ENCODE data around the gene OR10A4. TPM values are rescaled to one million over a fixed set of nuclear protein-coding genes. Genes with fewer than 3 reads are reported as not detected.
"Not testable (repeated sequence)": the region's sequence is repeated elsewhere in the genome, so short reads cannot be mapped to it uniquely, and the experiment has no call there.

Gene OR10A4
- total RNA-seq, 1 donor from 2014 or later = not detected

GRCh38 chr11:6876914-6877313, 489 bp downstream of the OR10A4 start:
- Mint-ChIP-seq H3K4me3 (ENCODE audit: unreplicated experiment) (no peak overlapping the region), H3K27ac (ENCODE audit: unreplicated experiment) (no peak overlapping the region), H3K4me1 (ENCODE audit: unreplicated experiment) (no peaks in the 10 kb centered on the region), H3K36me3 (ENCODE audit: unreplicated experiment) (no peaks in the 10 kb centered on the region), H3K9me3 (ENCODE audit: unreplicated experiment) (no peaks in the 10 kb centered on the region), H3K27me3 (ENCODE audit: unreplicated experiment) (peaks cover 3% of the 10 kb centered on the region)
- TF ChIP-seq, protein P1, sequence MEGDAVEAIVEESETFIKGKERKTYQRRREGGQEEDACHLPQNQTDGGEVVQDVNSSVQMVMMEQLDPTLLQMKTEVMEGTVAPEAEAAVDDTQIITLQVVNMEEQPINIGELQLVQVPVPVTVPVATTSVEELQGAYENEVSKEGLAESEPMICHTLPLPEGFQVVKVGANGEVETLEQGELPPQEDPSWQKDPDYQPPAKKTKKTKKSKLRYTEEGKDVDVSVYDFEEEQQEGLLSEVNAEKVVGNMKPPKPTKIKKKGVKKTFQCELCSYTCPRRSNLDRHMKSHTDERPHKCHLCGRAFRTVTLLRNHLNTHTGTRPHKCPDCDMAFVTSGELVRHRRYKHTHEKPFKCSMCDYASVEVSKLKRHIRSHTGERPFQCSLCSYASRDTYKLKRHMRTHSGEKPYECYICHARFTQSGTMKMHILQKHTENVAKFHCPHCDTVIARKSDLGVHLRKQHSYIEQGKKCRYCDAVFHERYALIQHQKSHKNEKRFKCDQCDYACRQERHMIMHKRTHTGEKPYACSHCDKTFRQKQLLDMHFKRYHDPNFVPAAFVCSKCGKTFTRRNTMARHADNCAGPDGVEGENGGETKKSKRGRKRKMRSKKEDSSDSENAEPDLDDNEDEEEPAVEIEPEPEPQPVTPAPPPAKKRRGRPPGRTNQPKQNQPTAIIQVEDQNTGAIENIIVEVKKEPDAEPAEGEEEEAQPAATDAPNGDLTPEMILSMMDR (IDR thresholded peaks at IDR 0.05) = no peak
- no peak for DNase-seq (ENCODE audit: extremely low spot score, unreplicated experiment)

DNA sequence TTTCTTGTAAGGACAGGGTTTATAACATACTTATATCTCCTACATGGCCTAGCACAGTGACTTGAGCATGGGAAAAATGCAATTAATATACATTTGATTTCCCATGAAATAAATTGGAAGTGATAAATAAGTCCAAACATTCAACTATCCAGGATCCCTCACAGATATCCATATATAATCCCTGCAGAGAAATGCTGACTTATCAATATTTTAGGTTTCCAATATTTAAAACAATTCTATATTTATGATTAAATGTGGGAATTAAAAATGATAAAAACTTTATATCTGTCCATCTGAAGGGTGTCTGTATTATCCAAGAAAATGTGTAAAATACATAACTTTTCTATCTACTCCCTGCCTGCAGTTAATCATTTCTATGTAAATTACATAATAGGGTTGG, 6.3 kb downstream of the OR10A4 start:
- Mint-ChIP-seq H3K4me1 (ENCODE audit: unreplicated experiment) (no peaks in the 10 kb centered on the region), H3K4me3 (ENCODE audit: unreplicated experiment) (no peak overlapping the region), H3K36me3 (ENCODE audit: unreplicated experiment) (no peaks in the 10 kb centered on the region), H3K27me3 (ENCODE audit: unreplicated experiment) (peaks cover 21% of the 10 kb centered on the region), H3K9me3 (ENCODE audit: unreplicated experiment) (no peaks in the 10 kb centered on the region), H3K27ac (ENCODE audit: unreplicated experiment) (no peak overlapping the region)
- TF ChIP-seq, protein P1 (IDR thresholded peaks at IDR 0.05) = no peak
- no peak for DNase-seq (ENCODE audit: extremely low spot score, unreplicated experiment)

- H3K36me3 Mint-ChIP-seq (ENCODE audit: unreplicated experiment); DNase-seq (ENCODE audit: extremely low spot score, unreplicated experiment); H3K4me3 Mint-ChIP-seq (ENCODE audit: unreplicated experiment); H3K4me1 Mint-ChIP-seq (ENCODE audit: unreplicated experiment); H3K9me3 Mint-ChIP-seq (ENCODE audit: unreplicated experiment); H3K27ac Mint-ChIP-seq (ENCODE audit: unreplicated experiment): not testable (repeated sequence)
- peaks cover 18% of the 10 kb centered on the region for H3K27me3 Mint-ChIP-seq (ENCODE audit: unreplicated experiment)
Measured at GRCh38 chr11:6887711-6888110, 11.3 kb downstream of the OR10A4 start.

GRCh38 chr11:6888830-6889229, 12.4 kb downstream of the OR10A4 start:
- TF ChIP-seq, protein P1 (IDR thresholded peaks at IDR 0.05) = no peak
- H3K9me3 Mint-ChIP-seq (ENCODE audit: unreplicated experiment) = no peaks in the 10 kb centered on the region

GRCh38 chr11:6889835-6890234, 13.4 kb downstream of the OR10A4 start:
- no peak overlapping the region for H3K27ac Mint-ChIP-seq (ENCODE audit: unreplicated experiment)
- H3K27me3 Mint-ChIP-seq (ENCODE audit: unreplicated experiment) = peaks cover 10% of the 10 kb centered on the region
- H3K9me3 Mint-ChIP-seq (ENCODE audit: unreplicated experiment) = no peaks in the 10 kb centered on the region
- no peak overlapping the region for H3K4me3 Mint-ChIP-seq (ENCODE audit: unreplicated experiment)
- H3K4me1 Mint-ChIP-seq (ENCODE audit: unreplicated experiment) = no peaks in the 10 kb centered on the region
- TF ChIP-seq, protein P1 (IDR thresholded peaks at IDR 0.05) = no peak
- H3K36me3 Mint-ChIP-seq (ENCODE audit: unreplicated experiment) = no peaks in the 10 kb centered on the region
- no peak for DNase-seq (ENCODE audit: extremely low spot score, unreplicated experiment)

More at GRCh38 chr11:6888830-6889229, 12.4 kb downstream of the OR10A4 start:
- H3K4me3 Mint-ChIP-seq (ENCODE audit: unreplicated experiment) = no peak overlapping the region
- DNase-seq (ENCODE audit: extremely low spot score, unreplicated experiment) = no peak
- H3K36me3 Mint-ChIP-seq (ENCODE audit: unreplicated experiment) = no peaks in the 10 kb centered on the region
- H3K27me3 Mint-ChIP-seq (ENCODE audit: unreplicated experiment) = peaks cover 12% of the 10 kb centered on the region
- no peaks in the 10 kb centered on the region for H3K4me1 Mint-ChIP-seq (ENCODE audit: unreplicated experiment)
- H3K27ac Mint-ChIP-seq (ENCODE audit: unreplicated experiment) = no peak overlapping the region

GRCh38 chr11:6892400-6892799, 16.0 kb downstream of the OR10A4 start, which contains the start of gene OR2D2:
TSS of gene OR2D2 (minus strand) at chr11:6892500. CDS start at chr11:6892500, 0 bp downstream.
- no peak for DNase-seq (ENCODE audit: extremely low spot score, unreplicated experiment)
- Mint-ChIP-seq H3K36me3 (ENCODE audit: unreplicated experiment) (no peaks in the 10 kb centered on the region), H3K27me3 (ENCODE audit: unreplicated experiment) (no peaks in the 10 kb centered on the region), H3K4me3 (ENCODE audit: unreplicated experiment) (no peak within 1 kb of the TSS), H3K27ac (ENCODE audit: unreplicated experiment) (no peak within 1 kb of the TSS), H3K4me1 (ENCODE audit: unreplicated experiment) (no peaks in the 10 kb centered on the region), H3K9me3 (ENCODE audit: unreplicated experiment) (no peaks in the 10 kb centered on the region)
- TF ChIP-seq, protein P1 (IDR thresholded peaks at IDR 0.05) = no peak
